HG02678 (cell line): ENCODE measurements around the gene SUCLG2.

ENCODE experiments used
- ATAC-seq: cut with Tn5 transposase; IDR thresholded peaks from one replicate; pipeline ENCODE4 v1.9.1; 2021; ENCODE audit warnings: mild to moderate bottlenecking, moderate library complexity; ENCODE audit not compliant: unreplicated experiment

Gene SUCLG2

DNA sequence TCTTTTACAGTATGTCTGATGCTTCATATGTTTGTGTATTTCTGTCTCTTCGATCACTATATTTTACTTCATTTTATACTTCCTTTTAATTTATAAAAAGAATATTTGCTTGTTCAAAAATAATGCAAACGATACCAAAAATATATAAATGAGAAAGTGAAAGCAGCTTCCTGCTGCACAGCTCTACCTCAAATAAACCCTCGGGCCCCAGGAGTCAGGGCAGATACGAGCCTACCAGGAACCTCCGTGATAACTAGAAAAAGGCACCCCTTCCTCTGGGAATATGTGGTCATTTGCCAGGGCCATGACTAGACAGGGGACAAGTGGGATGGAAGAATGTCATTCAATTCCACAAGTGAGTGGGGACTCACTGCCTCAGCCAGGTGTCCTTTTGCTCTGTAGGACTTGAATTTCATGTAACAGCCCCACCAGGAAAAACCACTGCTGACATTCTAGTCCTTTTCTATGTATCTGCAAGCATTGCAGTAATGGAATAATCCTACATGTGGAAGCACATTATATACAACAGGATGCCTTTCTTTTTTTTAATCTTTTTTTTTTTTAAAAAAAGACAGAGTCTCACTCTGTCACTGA, 133.3 kb downstream of the SUCLG2 start:
- no peak for ATAC-seq

DNA sequence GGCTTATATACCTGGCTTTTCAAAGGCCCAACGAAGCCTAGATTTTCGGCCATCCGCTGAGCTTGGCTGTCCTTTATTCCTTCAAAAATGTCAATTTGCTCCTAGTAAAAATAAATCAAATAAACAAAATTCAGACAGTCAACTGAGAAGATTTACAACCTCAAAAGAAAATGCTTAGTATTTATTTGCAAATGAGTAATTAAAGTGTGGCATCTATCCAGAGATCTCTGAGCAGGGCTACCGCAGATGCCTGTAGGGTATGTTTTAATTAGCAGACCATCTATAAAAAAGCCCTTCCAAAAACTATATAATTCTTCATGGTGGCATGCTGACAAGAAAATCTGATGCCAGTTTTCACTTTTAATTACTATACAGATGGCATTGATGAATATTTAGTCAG, 136.2 kb downstream of the SUCLG2 start:
- ATAC-seq = no peak

DNA sequence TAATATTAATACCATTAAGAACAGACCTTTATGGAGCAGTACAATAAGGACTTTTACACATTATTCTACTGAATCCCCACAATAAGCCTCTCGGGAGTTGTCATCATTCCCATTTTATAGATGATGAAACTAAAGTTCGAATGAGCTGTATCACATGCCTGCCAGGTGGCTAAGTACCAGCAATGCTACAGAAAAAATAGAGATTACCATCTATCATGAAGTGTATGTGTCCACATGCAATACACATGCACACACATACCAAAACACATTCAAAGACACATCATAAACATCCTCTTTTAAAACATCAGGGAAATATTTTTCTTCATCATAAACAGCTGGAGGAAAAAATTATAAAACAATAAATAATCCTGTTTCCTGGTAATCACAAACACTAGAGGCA, 136.6 kb downstream of the SUCLG2 start:
- ATAC-seq = no peak

DNA sequence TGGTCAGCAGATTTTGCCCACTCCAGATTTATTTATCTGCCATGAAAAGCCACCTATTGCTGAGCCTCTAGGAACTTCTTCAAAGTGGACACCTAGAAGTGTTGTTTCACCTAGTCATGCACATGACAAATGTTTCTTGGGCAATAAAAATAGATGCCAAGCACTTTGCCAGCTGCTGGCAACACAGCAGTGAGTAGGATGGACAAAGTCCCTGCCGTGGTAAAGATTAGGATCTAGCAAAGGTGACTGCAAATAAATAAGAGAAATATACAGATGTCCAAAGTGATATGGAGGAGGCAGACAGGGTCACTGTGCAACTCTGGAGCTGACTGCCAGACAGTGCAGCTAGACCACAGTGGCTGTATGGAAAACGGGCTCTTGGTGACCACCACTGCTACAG, 137.9 kb downstream of the SUCLG2 start:
- no peak for ATAC-seq

DNA sequence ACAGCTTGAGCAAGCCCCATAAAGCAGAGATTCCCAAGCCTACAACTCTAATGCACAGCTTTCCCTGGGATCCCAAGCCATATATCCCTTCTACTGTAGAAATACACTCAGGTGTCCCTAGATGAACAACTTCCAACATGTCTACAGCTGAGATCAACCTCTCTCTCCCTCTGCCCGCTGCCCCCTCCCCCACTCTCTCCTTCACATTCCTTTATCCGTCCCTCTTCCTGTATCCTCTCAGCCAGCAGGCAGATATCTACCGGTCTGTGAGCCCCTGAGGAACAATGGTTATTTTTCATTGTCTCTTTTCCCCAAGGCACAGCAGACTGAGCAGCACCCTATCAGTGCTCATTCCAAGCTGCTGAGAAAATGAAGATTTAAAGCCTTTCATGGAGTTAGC, 138.6 kb downstream of the SUCLG2 start:
- no peak for ATAC-seq

DNA sequence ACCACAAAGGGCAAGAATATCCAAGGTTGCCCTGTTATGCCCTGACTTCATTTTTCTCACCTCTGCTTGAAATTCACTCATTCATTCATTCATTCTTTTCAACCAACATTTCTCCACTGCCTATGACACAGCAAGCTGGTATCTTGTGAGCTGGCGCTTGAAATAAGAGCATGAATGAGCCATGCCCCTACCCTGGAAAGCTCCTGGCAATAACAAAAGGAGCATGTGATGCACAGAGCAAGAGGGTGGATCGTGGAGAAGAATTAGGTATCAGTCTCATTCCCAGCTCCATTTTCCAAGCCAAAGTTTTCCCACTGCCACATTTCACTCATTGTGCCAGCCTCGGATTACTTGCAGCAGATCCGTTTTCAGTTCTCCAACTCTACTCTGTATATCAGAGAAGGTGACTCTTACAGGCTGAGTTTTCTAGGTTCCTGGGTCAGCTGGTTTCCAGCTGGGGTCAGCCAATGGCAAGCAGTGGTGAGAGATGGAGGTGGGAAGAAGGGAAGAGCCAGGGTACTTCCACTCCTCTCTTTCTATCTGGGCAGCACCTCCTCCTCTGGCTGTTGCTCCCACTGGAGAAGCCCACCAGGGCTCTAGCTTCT, 144.8 kb downstream of the SUCLG2 start:
- ATAC-seq = no peak

DNA sequence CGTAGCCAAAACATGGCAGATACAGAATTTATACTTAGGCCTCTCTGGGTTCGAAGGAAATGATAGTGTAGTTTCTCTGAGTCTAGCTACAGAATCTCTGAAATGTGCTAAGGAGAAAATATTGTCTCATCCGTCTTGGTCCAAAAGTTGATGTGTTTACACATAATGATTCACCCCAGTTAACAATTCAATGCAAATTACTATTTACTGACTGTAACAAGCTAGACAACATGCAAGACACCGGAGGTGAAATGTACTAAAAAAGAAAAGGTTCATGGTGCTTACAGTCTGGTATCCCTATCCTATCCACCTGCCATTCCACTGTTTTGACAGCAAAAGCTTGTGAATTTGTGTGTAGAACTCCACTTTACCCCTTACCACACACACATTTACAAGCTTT, 146.8 kb downstream of the SUCLG2 start:
- ATAC-seq = no peak

DNA sequence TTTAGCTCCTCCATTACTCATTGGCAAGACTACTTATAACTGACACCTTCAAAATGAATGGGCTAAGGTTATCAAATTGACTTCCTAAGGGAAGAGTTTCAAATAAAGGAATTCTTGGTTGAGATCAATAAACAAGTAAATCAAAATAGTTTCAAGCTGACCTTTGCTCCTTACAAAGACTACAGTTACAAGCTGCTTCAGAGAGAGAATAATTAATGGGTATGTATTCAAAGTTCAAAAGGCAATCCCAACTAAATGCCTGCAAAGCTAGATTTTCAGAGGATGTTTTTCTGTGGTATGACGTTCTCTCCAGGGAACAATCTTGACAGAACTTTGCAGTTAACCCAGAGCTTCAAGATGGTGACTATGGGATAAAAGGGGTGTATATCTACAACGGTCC, 153.7 kb downstream of the SUCLG2 start:
- ATAC-seq = no peak

DNA sequence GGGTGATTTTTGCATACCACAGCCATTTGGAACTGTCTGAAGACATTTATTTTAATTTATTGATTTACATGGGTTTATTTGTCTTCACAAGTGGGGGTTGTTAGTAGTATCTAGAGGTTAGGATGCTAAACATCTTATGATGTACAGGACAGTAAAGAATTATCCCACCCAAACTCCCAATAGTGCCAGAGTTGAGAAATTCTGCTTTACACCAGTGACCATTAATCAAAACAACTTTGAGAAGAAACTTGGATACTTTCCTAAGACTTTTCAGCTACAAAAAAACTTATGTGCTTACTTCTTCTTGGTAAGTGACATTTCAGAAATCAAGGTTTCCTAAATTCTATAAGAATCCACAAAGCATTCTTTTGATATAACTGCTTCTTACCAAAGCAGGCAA, 156.7 kb downstream of the SUCLG2 start:
- ATAC-seq = no peak

DNA sequence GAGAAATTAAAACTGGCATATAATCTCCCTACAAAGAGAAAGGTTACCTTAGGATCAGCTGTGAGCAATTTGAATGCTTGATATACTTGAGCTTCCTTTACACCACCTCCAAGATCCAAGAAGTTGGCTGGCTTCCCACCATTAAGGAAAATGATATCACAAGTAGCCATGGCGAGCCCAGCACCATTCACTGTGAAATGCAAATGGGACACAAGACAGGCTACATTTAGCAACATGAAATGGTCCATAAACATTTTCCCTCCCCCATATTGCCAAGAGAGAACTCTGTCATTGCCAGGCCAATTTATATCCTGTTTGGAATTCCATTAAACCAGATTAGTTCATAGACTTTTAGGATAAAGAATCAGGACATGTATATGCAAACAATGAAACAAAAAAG, 158.7 kb downstream of the SUCLG2 start:
- ATAC-seq = no peak

DNA sequence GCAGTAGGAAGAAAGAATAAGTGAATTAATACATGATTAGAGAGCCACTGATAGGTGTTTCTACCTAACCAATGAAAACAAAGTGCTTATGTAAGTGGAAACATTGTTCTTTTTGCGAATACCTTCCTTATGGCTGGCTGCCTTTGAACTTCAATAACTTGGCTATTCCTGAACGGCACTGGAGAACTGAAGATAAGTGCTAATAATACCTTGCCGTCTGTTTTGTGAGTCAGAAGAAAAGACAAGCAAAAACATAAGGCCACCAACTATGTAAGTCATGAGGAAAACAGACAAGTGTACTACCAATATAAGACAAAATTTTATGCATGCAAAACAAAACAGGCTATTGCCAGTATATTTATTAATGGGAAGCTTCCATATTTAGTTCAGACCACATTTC, 160.6 kb downstream of the SUCLG2 start:
- ATAC-seq = no peak

DNA sequence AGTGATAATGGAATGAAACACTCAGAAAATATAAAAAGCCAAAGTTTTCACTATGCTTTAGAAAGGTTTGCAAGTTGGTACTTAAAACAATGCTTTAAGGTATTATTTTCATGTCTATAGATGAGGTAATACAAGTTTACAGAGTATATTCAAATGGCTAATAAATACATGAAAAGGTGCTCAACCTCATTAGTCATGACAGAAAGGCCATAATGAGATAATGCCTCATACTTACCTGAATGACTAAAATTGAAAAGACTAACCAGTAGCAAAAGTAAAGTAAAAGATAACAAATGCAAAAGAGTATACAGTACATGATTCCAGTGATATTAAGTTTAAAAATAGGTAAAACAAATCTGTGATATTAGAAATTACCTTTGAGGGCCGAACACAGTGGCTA, 163.8 kb downstream of the SUCLG2 start:
- ATAC-seq = no peak

DNA sequence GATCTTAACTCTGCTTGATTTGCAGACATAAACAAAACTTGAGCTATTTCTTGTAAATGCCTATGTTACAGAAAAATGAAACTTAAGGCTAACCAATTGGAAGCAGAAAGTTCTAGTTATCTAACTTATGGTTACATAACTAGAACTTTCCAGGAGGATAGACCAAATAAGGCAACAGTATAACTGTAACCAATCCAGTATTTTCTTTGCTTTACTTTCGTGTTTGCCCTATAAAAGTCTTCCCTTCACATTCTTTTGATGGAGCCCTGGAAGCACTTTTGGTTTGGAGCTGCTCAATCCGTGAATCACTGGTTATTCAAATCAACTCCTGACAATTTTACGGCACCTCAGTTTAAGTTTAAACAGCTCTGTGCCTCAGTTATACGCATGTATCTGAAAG, 164.6 kb downstream of the SUCLG2 start:
- no peak for ATAC-seq

DNA sequence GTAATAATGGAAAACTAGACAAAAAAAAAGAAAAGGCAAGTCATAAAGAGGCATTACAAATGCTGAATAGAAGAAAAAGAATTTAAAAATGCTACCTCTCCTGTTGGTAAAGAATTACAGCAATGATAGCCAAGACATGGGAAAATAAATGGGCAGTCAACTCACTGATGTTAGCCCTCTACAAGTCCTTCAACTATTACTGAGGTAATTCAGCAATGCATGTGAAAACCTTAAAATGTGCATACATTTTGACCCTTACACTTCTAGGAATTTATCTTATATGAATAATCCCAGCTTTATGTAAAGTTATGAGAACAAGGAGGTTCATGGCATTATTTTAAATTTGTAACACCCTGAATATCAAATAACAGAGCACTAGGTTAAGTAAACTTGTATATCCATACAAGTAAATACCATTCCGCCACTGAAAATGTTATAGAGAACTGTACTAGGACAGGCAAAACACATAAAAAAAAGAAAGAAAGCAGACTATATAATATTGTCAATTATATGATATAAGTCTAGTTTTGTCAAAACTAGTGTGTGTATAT, 166.8 kb downstream of the SUCLG2 start:
- no peak for ATAC-seq

DNA sequence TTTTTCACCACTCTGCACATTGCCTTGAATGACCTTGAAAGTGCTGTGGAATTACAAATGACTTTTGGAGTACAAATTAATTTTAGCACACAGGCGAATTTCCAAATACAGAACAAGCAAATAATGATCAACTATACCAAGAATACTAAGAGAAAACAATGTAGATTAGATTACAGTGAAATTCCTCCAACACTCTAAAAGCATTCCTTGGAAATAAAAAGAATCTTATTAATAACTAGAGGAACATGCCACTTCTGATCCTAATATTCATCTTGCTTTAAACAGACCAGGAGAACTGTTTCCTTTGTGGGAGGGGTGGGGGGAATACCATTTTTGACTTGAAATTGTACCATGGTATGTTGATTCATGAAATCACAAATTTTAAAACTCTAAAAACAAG, 167.5 kb downstream of the SUCLG2 start:
- ATAC-seq = no peak

DNA sequence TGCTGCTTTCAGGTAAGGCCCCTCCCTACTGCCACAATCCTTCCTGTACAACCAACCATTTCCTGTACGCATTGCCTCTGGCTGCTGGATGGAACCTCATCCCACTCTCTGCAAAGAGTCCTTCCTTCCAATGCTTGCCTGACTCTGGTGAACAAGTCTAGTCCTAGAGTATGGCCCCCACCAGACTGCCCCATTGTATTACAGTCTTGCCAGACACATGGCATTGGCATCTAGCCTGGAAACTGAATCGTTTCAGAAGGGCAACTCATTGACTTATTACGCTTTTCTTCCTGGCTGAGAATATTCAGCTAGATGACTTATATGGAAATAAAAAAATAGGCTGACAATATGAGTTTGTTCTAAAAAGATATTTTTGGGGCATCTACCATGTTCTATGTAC, 170.3 kb downstream of the SUCLG2 start:
- ATAC-seq = no peak

DNA sequence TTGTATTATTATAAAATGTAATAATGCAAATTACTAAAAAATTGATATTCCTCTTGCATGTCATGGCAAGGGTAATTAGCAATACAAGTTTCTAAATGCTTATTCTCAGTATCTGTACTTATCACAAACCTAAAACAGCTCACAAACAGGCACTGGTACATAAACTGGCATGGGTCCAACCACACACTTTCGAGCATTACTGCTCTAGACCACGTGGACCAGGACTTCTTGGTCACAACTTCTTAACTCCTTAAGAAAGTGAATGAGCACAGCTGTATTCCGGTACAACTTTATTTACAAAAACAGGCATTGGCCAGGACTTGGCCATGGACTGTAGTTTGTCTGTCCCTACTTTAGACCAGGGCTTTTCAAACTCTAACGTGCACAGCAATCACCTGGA, 173.3 kb downstream of the SUCLG2 start:
- ATAC-seq = no peak

DNA sequence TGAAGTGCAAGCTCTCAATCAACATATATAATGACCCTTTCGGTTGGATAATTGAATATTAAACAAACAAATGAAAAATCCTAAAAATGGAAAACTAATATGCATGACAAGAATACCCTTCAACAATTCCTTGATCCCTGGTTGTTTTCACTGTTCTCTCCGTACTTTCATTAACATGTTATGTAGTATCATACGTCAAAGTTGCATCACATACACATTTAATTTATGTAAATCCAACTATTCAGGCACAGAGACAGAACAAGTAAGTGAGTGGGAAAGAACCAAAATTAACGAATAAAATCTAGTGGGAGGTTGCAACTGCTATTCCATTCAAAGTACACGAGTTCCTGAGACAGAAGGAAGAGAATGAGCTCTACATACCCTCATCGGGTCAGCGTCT, 176.0 kb downstream of the SUCLG2 start:
- no peak for ATAC-seq

DNA sequence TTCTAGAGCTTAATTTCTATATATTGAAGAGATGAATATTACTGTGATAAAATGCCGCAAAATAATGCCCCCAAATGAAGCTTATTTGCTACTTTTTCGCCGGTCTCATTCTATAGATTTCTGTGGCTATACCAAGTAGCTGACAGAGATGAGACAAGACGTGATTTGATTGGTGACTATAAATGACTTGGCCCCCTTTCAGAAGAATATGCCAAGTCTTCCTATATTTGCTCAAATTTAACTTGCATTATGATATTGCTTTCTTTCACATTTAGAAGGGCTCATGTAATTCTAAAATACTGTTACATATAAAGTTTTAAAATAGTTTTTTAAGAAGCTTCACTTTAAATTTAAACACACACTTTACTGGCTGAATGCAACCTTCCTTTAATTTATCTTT, 180.1 kb downstream of the SUCLG2 start:
- no peak for ATAC-seq

DNA sequence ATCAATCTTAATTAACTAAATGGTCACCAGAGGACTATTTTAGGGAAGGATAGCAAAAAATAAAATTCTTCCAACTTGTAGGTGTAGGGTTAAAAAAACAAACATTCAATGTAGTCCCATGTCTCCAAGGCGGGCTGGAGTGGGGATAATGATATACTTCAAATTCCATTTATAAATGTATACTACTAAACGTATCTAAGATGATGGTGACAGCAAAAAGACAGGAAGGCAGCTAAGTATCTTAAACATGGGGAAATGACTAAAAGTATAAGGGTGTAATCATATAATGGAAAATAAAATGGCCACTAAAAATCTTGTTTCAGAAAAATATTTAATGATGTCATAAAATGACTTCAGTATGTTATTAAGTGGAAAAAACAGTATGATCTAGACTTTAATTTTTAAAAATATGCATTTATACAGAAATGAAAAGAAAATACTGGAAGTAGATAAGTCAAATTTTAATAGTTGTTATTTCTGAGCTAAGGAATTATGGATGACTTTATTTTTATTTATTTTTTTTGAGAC, 181.7 kb downstream of the SUCLG2 start:
- ATAC-seq = no peak

DNA sequence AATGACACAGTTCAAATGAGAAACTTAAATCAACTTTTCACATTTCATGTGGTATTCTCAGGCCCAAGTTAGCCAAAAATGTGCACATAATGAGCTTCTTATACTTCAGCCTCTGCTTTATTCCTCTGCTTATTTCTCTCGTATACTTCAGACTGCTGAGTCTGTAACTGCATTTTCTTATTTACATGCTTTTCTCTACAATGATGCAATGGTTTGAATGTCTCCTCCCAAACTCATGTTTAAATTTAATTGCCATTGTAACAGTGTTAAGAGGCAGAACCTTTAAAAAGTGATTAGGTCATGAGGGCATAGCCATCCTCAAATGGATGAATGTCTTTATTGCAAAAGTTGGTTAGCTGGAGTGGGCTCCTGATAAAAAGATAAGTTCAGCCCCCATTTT, 184.2 kb downstream of the SUCLG2 start:
- ATAC-seq = no peak

DNA sequence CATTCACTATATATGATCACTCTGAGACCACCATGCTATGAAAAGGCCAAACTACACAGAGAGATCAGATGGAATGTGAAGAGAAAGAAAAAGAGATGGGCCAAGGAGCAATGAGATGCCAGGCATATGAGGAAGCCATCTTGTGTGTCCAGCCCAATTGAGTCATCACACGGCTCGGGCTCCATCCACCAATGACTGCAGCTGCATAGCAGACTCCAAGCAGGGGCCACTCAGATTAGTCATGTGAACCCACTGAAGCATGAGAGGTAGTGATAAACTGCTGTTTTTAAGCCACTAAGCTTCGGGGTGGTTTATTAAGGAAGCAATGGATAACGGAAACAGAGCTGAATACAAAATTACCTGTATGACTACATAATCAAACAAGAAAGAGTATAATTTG, 185.9 kb downstream of the SUCLG2 start:
- ATAC-seq = no peak

DNA sequence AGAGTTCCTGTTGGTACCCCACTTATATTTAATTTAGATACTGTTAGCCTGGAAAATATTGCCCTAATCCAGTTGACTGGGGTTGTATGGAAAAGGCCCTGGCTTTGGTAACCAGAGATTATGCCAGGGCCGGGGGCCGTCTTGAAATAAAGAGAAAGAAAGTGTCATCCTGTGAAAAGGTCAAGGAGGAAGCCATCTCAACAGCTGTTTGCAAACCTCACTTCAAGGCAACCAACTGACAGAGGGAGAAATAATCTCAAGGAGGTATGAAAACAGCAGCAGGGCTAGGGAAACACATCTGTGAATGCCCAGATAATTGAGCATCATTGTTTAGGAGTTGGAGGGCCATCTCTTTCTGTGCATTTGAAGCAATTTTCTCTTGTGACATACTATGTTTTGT, 190.8 kb downstream of the SUCLG2 start:
- no peak for ATAC-seq
